T-helper 2 cell treated with Interferon-gamma antibody and Interleukin-4, amounts not matched to agents 100 ng/mL and 5 ng/mL, for 36 hours (primary cell): ENCODE data around the gene MIEN1. TPM values are rescaled to one million over a fixed set of nuclear protein-coding genes. Genes with fewer than 3 reads are reported as not detected.

Experiments used
- total RNA-seq: library from RNA; stranded (reverse); gene quantifications from 2 replicates; pipeline ENCODE4 v1.2.3, GENCODE V29; 2022

MIEN1 gene
- total RNA-seq, 1 donor from 2014 or later = 45.2 TPM

Other genes starting within 250 kb of the MIEN1 start
- gene NEUROD2, start 122.6 kb downstream of the MIEN1 start, total RNA-seq = not detected in 2 replicates
- not detected in 2 replicates for gene PPP1R1B, start 103.6 kb downstream of the MIEN1 start, total RNA-seq
- gene STARD3, start 93.4 kb downstream of the MIEN1 start, total RNA-seq = 59.3 and 64.4 TPM in 2 replicates
- 1.7 and 1.9 TPM in 2 replicates for gene TCAP, start 65.2 kb downstream of the MIEN1 start, total RNA-seq
- not detected in 2 replicates for gene PNMT, start 62.1 kb downstream of the MIEN1 start, total RNA-seq
- 21.6 and 25.5 TPM in 2 replicates for gene PGAP3, start 42.5 kb downstream of the MIEN1 start, total RNA-seq
- gene ERBB2, start 30.5 kb downstream of the MIEN1 start, total RNA-seq = 4.4 TPM in 2 replicates
- 0.16 and 0.41 TPM in 2 replicates for gene GRB7, start 7.4 kb upstream of the MIEN1 start, total RNA-seq
- 23.1 and 27.0 TPM in 2 replicates for gene IKZF3, start 133.8 kb upstream of the MIEN1 start, total RNA-seq
- gene ZPBP2, start 137.7 kb upstream of the MIEN1 start, total RNA-seq = not detected in 2 replicates
- 53.4 and 55.8 TPM in 2 replicates for gene GSDMB, start 188.1 kb upstream of the MIEN1 start, total RNA-seq
- gene ORMDL3, start 197.1 kb upstream of the MIEN1 start, total RNA-seq = 120 and 134 TPM in 2 replicates
- gene LRRC3C, start 197.2 kb upstream of the MIEN1 start, total RNA-seq = not detected in 2 replicates
- gene GSDMA, start 232.5 kb upstream of the MIEN1 start, total RNA-seq = 0.59 and 1.6 TPM in 2 replicates